ENCODE measurements around the gene DSE.

GRCh38 chr6:116385921-116386320, 15.2 kb downstream of the DSE start:
- TF ChIP-seq CTCF (IDR thresholded peaks at IDR 0.05) (no peak), POLR2A (IDR thresholded peaks at IDR 0.05) (no peak)
